ENCODE measurements around the gene PPL.

PPL gene

DNA sequence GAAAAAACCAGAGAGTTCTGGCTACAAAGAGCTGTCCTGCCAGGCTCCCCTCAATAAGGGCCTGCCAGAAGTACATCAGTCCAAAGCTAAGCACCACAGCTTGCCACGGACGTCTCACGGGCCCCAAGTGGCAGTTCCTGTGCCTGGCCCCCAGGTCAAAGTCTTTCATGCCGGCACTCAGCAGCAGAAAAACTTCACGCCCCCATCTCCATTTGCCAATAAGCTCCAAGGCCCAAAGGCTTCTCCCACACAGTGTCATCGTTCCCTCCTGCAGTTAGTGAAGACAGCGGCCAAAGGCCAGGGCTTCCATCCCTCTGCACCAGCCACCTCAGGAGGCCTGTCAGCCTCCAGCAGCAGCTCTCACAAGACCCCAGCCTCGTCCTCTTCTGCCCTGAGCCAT, 62.3 kb downstream of the PPL start:
- Histone ChIP-seq H3K9me3 (ENCODE audit: control insufficient read depth, low read length) (no peaks in the 10 kb centered on the region), H3K4me1 (ENCODE audit: control insufficient read depth, insufficient read depth, low read length, poor library complexity, severe bottlenecking) (no peaks in the 10 kb centered on the region), H3K27ac (ENCODE audit: low read depth, low read length, severe bottlenecking) (no peak overlapping the region), H3K36me3 (ENCODE audit: control insufficient read depth, insufficient read depth, low read length) (peaks cover 97% of the 10 kb centered on the region), H3K4me3 (ENCODE audit: extremely low read depth, insufficient read depth, low read length, poor library complexity, severe bottlenecking) (no peak overlapping the region)
- WGBS, 2 experiments (ENCODE audit: insufficient coverage in 2 of 2), result 91 to 98% methylated on average over 8 of the region's 8 CpGs

DNA sequence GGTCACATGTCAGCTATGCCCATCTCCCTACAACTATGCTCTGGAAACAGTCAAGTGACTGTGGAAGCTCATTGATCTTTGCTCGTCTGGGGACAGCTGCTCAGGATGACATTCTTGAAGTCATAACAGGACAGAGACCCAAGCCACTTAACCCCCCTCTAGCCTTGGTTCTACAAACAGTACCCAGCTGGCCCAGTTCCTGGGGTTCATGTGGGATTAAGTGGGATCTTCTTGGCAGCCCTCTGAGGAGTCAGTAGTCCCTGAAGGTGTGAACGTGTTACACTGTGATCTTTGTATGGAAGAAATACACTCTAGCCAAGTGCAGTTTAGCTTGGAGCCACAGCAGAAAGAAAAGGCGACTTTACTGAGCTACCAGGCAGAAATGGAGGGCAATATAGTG, 63.9 kb downstream of the PPL start:
- Histone ChIP-seq H3K27ac (ENCODE audit: low read depth, low read length, severe bottlenecking) (no peak overlapping the region), H3K36me3 (ENCODE audit: control insufficient read depth, insufficient read depth, low read length) (peaks cover 97% of the 10 kb centered on the region), H3K4me1 (ENCODE audit: control insufficient read depth, insufficient read depth, low read length, poor library complexity, severe bottlenecking) (no peaks in the 10 kb centered on the region), H3K4me3 (ENCODE audit: extremely low read depth, insufficient read depth, low read length, poor library complexity, severe bottlenecking) (no peak overlapping the region), H3K9me3 (ENCODE audit: control insufficient read depth, low read length) (no peaks in the 10 kb centered on the region)
- 87 to 92% methylated on average over 3 of the region's 3 CpGs for WGBS, 2 experiments (ENCODE audit: insufficient coverage in 2 of 2)

DNA sequence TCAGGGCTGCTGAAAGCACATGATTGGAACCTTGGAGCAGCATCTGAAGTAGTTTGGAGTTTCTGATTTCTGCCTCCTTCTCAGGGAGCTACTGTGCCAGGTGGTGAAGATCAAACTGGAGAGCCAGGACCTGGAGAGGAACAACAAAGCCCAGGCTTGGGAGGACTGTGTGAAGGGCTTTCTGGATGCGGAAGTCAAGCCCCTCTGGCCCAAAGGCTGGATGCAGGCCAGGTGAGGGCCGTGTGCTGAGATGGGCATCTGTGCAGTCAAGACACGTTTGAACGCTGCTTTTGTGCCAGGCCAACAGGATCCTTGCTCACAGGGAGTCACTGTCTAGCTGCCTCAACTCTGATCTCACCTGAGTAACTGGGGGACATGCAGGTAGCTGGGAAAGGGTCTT, 65.9 kb downstream of the PPL start:
- H3K4me3 ChIP-seq (ENCODE audit: extremely low read depth, insufficient read depth, low read length, poor library complexity, severe bottlenecking), result no peak overlapping the region
- no peak overlapping the region for H3K27ac ChIP-seq (ENCODE audit: low read depth, low read length, severe bottlenecking)
- H3K4me1 ChIP-seq (ENCODE audit: control insufficient read depth, insufficient read depth, low read length, poor library complexity, severe bottlenecking), result no peaks in the 10 kb centered on the region
- no peaks in the 10 kb centered on the region for H3K9me3 ChIP-seq (ENCODE audit: control insufficient read depth, low read length)
- H3K36me3 ChIP-seq (ENCODE audit: control insufficient read depth, insufficient read depth, low read length), result peaks cover 94% of the 10 kb centered on the region
- WGBS, 2 experiments (ENCODE audit: insufficient coverage in 2 of 2), result 89 to 93% methylated on average over 4 of the region's 4 CpGs

DNA sequence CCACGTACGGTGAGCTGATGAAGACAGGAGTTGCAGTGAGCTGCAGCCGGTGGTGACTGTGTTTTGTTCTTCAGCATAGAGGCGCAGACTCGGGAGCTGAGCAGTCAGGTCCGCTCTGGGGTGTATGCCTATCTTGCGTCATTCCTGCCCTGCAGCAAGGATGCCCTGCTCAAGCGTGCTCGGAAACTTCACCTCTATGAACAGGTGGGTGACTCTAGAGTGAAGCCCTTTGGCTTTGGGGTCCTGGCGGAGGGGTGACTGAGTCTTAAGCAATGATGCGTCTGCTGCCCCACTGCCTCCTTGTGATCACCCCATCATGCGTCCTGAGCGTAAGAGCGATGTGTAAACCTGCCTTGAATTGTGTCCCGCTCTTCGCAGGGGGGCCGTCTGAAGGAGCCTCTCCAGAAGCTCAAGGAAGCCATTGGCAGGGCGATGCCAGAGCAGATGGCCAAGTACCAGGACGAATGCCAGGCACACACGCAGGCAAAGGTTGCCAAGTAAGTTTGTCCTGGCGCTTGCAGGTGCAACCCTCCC, 66.7 kb downstream of the PPL start:
- no peak overlapping the region for H3K4me3 ChIP-seq (ENCODE audit: extremely low read depth, insufficient read depth, low read length, poor library complexity, severe bottlenecking)
- H3K4me1 ChIP-seq (ENCODE audit: control insufficient read depth, insufficient read depth, low read length, poor library complexity, severe bottlenecking), result no peaks in the 10 kb centered on the region
- peaks cover 88% of the 10 kb centered on the region for H3K36me3 ChIP-seq (ENCODE audit: control insufficient read depth, insufficient read depth, low read length)
- H3K9me3 ChIP-seq (ENCODE audit: control insufficient read depth, low read length), result no peaks in the 10 kb centered on the region
- 97 to 98% methylated on average over 19 to 21 of the region's 21 CpGs for WGBS, 2 experiments (ENCODE audit: insufficient coverage in 2 of 2)
- no peak overlapping the region for H3K27ac ChIP-seq (ENCODE audit: low read depth, low read length, severe bottlenecking)

DNA sequence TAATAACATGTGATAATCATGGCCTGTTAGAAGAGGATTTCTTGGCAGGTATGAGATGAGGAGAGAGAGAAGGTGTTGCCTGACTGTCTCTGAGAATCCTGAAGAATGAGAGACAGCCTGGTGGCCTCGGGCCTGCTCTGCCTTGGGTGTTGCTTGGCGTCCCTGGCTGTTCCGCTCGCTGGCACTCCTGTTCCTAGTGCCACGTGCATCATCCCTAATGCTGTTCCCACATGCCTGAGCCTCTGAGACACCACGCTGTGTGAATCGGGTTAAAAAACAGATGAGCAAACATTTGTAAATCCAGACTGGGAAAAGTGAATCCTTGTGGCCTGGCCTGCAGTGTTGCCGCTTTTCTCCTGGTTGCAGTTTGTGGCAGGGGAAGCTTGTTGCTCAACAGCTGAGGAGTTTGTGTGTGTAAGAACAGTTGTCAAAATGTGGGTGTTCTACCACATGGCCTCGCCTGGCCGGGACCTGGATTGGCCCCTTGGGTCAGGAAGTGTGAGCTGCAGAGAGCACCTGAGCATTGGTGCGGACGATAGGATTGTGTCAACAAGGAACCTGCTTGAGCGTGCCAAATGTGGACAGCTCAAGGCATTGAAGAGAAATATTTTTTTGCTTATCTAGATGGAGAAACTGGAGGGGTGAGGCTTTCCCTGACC, 67.7 kb downstream of the PPL start:
- no peak overlapping the region for H3K27ac ChIP-seq (ENCODE audit: low read depth, low read length, severe bottlenecking)
- H3K36me3 ChIP-seq (ENCODE audit: control insufficient read depth, insufficient read depth, low read length), result peaks cover 87% of the 10 kb centered on the region
- no peak overlapping the region for H3K4me3 ChIP-seq (ENCODE audit: extremely low read depth, insufficient read depth, low read length, poor library complexity, severe bottlenecking)
- WGBS, 2 experiments (ENCODE audit: insufficient coverage in 2 of 2), result 96 to 98% methylated on average over 12 to 13 of the region's 13 CpGs
- H3K9me3 ChIP-seq (ENCODE audit: control insufficient read depth, low read length), result no peaks in the 10 kb centered on the region
- H3K4me1 ChIP-seq (ENCODE audit: control insufficient read depth, insufficient read depth, low read length, poor library complexity, severe bottlenecking), result no peaks in the 10 kb centered on the region

DNA sequence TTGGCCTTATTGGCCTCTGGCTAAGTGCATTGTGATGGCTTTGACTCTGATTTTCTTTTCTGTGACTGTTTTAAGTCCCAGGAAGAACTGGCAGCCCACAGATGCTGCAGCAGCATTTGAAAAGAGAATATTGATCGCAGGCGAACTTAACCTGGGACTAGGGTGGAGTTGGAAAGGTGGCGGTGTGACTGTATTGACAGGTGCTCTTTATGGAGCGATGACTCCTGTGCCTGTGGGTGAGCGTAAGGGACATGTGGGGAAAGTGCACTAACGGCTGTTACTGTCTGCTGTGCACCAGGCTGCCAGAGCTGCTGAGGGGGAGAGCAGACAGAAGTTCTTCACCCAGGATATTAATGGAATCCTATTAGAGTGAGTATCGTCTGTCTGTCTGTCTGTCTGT, 68.4 kb downstream of the PPL start:
- Histone ChIP-seq H3K27ac (ENCODE audit: low read depth, low read length, severe bottlenecking) (no peak overlapping the region), H3K9me3 (ENCODE audit: control insufficient read depth, low read length) (no peaks in the 10 kb centered on the region), H3K4me1 (ENCODE audit: control insufficient read depth, insufficient read depth, low read length, poor library complexity, severe bottlenecking) (no peaks in the 10 kb centered on the region), H3K36me3 (ENCODE audit: control insufficient read depth, insufficient read depth, low read length) (peaks cover 87% of the 10 kb centered on the region), H3K4me3 (ENCODE audit: extremely low read depth, insufficient read depth, low read length, poor library complexity, severe bottlenecking) (no peak overlapping the region)
- 98 to 100% methylated on average over 6 of the region's 7 CpGs for WGBS, 2 experiments (ENCODE audit: insufficient coverage in 2 of 2)

DNA sequence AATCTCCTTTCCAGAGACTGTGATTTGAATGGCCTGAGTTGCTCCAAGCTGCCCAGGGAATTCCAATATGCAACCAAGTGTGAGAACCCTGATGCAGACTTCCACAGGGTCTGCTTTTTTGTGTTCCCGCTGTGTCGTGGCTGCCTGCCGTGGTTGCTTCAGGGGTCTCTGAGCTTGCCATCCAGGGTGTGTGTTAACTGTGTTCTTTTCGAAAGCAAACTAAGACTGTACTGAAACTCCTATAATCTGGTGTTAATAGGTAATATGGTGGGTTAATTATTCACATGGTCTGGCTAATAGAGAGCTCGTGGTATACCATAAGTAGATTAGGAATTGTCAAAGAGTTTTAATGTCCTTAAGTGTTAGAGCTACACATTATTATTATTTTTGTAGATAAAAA, 68.9 kb downstream of the PPL start:
- Histone ChIP-seq H3K4me1 (ENCODE audit: control insufficient read depth, insufficient read depth, low read length, poor library complexity, severe bottlenecking) (no peaks in the 10 kb centered on the region), H3K27ac (ENCODE audit: low read depth, low read length, severe bottlenecking) (no peak overlapping the region), H3K9me3 (ENCODE audit: control insufficient read depth, low read length) (no peaks in the 10 kb centered on the region), H3K4me3 (ENCODE audit: extremely low read depth, insufficient read depth, low read length, poor library complexity, severe bottlenecking) (no peak overlapping the region), H3K36me3 (ENCODE audit: control insufficient read depth, insufficient read depth, low read length) (peaks cover 87% of the 10 kb centered on the region)
- 96 to 100% methylated on average over 4 of the region's 5 CpGs for WGBS, 2 experiments (ENCODE audit: insufficient coverage in 2 of 2)

DNA sequence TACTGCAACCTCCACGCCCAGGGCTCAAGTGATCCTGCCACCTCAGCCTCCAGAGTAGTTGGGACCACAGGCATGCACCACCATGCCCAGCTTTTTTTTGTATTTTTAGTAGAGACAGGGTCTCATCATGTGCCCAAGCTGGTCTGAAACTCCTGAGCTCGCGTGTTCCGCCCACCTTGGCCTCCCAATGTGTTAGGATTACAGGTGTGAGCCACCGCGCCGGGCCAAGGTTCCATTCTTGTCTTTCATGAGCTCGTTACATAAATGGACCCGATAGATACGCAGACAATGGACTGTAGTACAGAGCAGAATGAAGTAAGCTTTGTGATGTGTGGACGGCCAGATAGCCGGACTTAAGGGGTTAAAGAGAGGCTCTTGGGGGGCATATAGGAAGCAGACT, 70.4 kb downstream of the PPL start:
- Histone ChIP-seq H3K27ac (ENCODE audit: low read depth, low read length, severe bottlenecking) (no peak overlapping the region), H3K4me3 (ENCODE audit: extremely low read depth, insufficient read depth, low read length, poor library complexity, severe bottlenecking) (no peak overlapping the region), H3K9me3 (ENCODE audit: control insufficient read depth, low read length) (no peaks in the 10 kb centered on the region), H3K36me3 (ENCODE audit: control insufficient read depth, insufficient read depth, low read length) (peaks cover 86% of the 10 kb centered on the region), H3K4me1 (ENCODE audit: control insufficient read depth, insufficient read depth, low read length, poor library complexity, severe bottlenecking) (no peaks in the 10 kb centered on the region)
- WGBS, 2 experiments (ENCODE audit: insufficient coverage in 2 of 2), result 95 to 97% methylated on average over 12 of the region's 12 CpGs

DNA sequence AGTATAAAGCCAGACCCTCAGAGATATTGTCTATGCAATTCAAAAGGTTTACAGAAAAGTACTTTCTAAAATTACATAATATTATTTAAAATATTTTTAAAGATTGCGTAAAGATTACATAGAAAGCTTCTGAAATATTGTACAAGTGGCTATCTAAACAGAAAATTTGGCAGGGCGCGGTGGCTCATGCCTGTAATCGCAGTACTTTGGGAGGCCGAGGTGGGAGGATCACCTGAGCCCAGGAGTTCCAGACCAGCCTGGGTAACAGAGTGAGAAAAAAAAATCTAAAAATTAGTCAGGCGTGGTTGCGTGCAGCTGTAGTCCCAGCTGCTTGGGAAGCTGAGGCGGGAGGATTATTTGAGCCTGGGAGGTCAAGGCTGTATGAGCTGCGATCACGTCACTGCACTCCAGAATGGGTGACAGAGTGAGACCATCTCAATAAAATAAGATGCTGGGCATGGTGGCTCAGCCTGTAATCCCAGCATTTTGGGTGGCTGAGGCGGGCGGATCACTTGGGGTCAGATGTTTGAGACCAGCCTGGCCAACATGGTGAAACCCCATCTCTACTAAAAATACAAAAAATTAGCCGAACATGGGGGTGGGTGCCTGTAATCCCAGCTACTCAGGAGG, 71.6 kb downstream of the PPL start:
- no peaks in the 10 kb centered on the region for H3K9me3 ChIP-seq (ENCODE audit: control insufficient read depth, low read length)
- H3K36me3 ChIP-seq (ENCODE audit: control insufficient read depth, insufficient read depth, low read length), result peaks cover 84% of the 10 kb centered on the region
- no peak overlapping the region for H3K27ac ChIP-seq (ENCODE audit: low read depth, low read length, severe bottlenecking)
- 86 to 96% methylated on average over 8 to 9 of the region's 13 CpGs for WGBS, 2 experiments (ENCODE audit: insufficient coverage in 2 of 2)
- no peak overlapping the region for H3K4me3 ChIP-seq (ENCODE audit: extremely low read depth, insufficient read depth, low read length, poor library complexity, severe bottlenecking)
- H3K4me1 ChIP-seq (ENCODE audit: control insufficient read depth, insufficient read depth, low read length, poor library complexity, severe bottlenecking), result no peaks in the 10 kb centered on the region

DNA sequence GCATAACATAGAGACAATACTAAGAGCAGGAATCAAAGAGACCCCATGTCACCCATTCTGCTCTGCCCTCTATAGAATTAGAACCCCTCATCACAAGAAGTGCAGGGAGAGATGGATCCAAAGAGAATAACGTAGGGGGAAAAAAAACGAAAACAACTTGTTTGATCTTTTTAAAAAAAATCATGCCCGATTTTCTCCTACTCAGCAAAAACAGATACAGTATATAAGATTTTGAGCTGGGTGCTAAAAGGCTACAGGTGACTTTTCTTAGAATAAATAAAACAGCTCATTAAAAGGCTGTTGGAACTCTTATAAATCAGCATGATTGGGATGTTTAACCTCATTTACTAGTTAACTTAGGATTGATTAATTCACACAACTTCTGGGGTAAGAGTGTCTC, 72.2 kb downstream of the PPL start:
- no CpG with 5 or more reads among the region's 3 CpGs for WGBS, 2 experiments (ENCODE audit: insufficient coverage in 2 of 2)
- H3K9me3 ChIP-seq (ENCODE audit: control insufficient read depth, low read length), result no peaks in the 10 kb centered on the region
- no peaks in the 10 kb centered on the region for H3K4me1 ChIP-seq (ENCODE audit: control insufficient read depth, insufficient read depth, low read length, poor library complexity, severe bottlenecking)
- no peak overlapping the region for H3K4me3 ChIP-seq (ENCODE audit: extremely low read depth, insufficient read depth, low read length, poor library complexity, severe bottlenecking)
- no peak overlapping the region for H3K27ac ChIP-seq (ENCODE audit: low read depth, low read length, severe bottlenecking)
- peaks cover 84% of the 10 kb centered on the region for H3K36me3 ChIP-seq (ENCODE audit: control insufficient read depth, insufficient read depth, low read length)

DNA sequence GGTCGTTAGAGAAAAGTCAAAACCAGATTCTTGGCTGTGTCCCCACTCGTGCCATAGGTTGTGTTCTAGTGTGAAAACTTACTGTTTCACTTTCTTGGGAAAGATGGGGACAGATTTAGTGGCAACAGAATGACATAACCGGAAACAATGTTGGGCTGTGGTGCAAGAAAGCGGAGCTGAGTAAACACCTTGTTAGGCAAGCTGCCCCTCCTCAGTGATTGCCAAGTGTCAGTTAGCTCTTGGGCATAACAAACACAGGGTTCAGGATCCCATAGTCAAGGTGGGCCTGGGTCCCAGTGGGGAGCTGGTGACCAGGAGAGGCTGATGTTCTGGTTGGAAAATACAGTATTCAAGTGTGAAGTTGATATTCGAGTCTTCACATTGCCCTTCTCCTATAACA, 74.3 kb downstream of the PPL start:
- Histone ChIP-seq H3K4me3 (ENCODE audit: extremely low read depth, insufficient read depth, low read length, poor library complexity, severe bottlenecking) (no peak overlapping the region), H3K36me3 (ENCODE audit: control insufficient read depth, insufficient read depth, low read length) (peaks cover 84% of the 10 kb centered on the region), H3K9me3 (ENCODE audit: control insufficient read depth, low read length) (no peaks in the 10 kb centered on the region), H3K4me1 (ENCODE audit: control insufficient read depth, insufficient read depth, low read length, poor library complexity, severe bottlenecking) (peaks cover 9% of the 10 kb centered on the region), H3K27ac (ENCODE audit: low read depth, low read length, severe bottlenecking) (no peak overlapping the region)
- 96 to 100% methylated on average over 4 of the region's 5 CpGs for WGBS, 2 experiments (ENCODE audit: insufficient coverage in 2 of 2)
